ENCODE measurements around the gene FGF21. TPM values are rescaled to one million over a fixed set of nuclear protein-coding genes. Genes with fewer than 3 reads are reported as not detected.

Gene FGF21
- total RNA-seq, 3 donors from 2014 or later = not detected

- no peak for TF ChIP-seq CTCF (IDR thresholded peaks at IDR 0.05)
- ATAC-seq = no peak
- no peak overlapping the region for H3K4me3 ChIP-seq
Observed at GRCh38 chr19:48755787-48756186, 463 bp downstream of the FGF21 start.

GRCh38 chr19:48756212-48756611, 888 bp downstream of the FGF21 start:
- Histone ChIP-seq H3K9me3 (no peaks in the 10 kb centered on the region), H3K36me3 (ENCODE audit: low read depth) (no peaks in the 10 kb centered on the region), H3K4me1 (ENCODE audit: low read depth) (peaks cover 10% of the 10 kb centered on the region), H3K4me3 (no peak overlapping the region)
- ATAC-seq = no peak
- TF ChIP-seq CTCF (IDR thresholded peaks at IDR 0.05) = no peak
- intact Hi-C loops (cut with DNase I, micrococcal nuclease) = no loop called here
- no peak for DNase-seq

More at GRCh38 chr19:48755787-48756186, 463 bp downstream of the FGF21 start:
- Histone ChIP-seq H3K9me3 (no peaks in the 10 kb centered on the region), H3K36me3 (ENCODE audit: low read depth) (no peaks in the 10 kb centered on the region), H3K4me1 (ENCODE audit: low read depth) (peaks cover 10% of the 10 kb centered on the region)
- DNase-seq = no peak
- intact Hi-C loops (cut with DNase I, micrococcal nuclease) = no loop called here

- ATAC-seq = no peak
- H3K4me3 ChIP-seq = no peak overlapping the region
- intact Hi-C loops (cut with DNase I, micrococcal nuclease) = no loop called here
- no peaks in the 10 kb centered on the region for H3K36me3 ChIP-seq (ENCODE audit: low read depth)
- TF ChIP-seq CTCF (IDR thresholded peaks at IDR 0.05) = no peak
- H3K9me3 ChIP-seq = no peaks in the 10 kb centered on the region
- H3K4me1 ChIP-seq (ENCODE audit: low read depth) = peaks cover 10% of the 10 kb centered on the region
- no peak for DNase-seq
Observed at GRCh38 chr19:48756686-48757085, 1.4 kb downstream of the FGF21 start.

GRCh38 chr19:48757089-48757675, 1.9 kb downstream of the FGF21 start:
- peaks cover 8% of the 10 kb centered on the region for H3K4me1 ChIP-seq (ENCODE audit: low read depth)
- no peak for DNase-seq
- no peaks in the 10 kb centered on the region for H3K36me3 ChIP-seq (ENCODE audit: low read depth)
- TF ChIP-seq CTCF (IDR thresholded peaks at IDR 0.05) = no peak
- intact Hi-C loops (cut with DNase I, micrococcal nuclease) = no loop called here
- ATAC-seq = no peak
- H3K4me3 ChIP-seq = no peak overlapping the region
- no peaks in the 10 kb centered on the region for H3K9me3 ChIP-seq

- Histone ChIP-seq H3K36me3 (ENCODE audit: low read depth) (no peaks in the 10 kb centered on the region), H3K4me1 (ENCODE audit: low read depth) (peaks cover 4% of the 10 kb centered on the region), H3K9me3 (no peaks in the 10 kb centered on the region), H3K4me3 (no peak overlapping the region)
- TF ChIP-seq CTCF (IDR thresholded peaks at IDR 0.05) = no peak
- DNase-seq = no peak
- intact Hi-C loops (cut with DNase I, micrococcal nuclease) = no loop called here
- ATAC-seq = no peak
Observed at GRCh38 chr19:48757741-48758144, 2.4 kb downstream of the FGF21 start.

Measured in mucosa of descending colon (tissue), 3 donors.